Measurements from ENCODE around the gene GLCE.
A peak's percentile ranks its signal among the peaks of the same experiment; 100 is the strongest.

Gene GLCE

GRCh38 chr15:69160141-69160993 is at the start of gene GLCE:
Gene GLCE, plus strand, starts transcription at chr15:69160635. Its CDS starts 95,172 bp downstream, at chr15:69255807.
- Mint-ChIP-seq H3K36me3 (no peaks in the 10 kb centered on the region), H3K4me3 (peak within 1 kb of the TSS; percentile 92), H3K27me3 (no peaks in the 10 kb centered on the region), H3K9me3 (no peaks in the 10 kb centered on the region), H3K4me1 (peaks cover 13% of the 10 kb centered on the region), H3K27ac (peak within 1 kb of the TSS; percentile 94)
- DNase-seq (ENCODE audit: low spot score in 2 of 2) = peak; percentile 90 to 91
- peak; percentile 89 for ATAC-seq (ENCODE audit: low read depth)

- H3K27me3 Mint-ChIP-seq = peaks cover 19% of the 10 kb centered on the region
- H3K4me3 Mint-ChIP-seq = no peak overlapping the region
- H3K4me1 Mint-ChIP-seq = no peaks in the 10 kb centered on the region
- no peak overlapping the region for H3K27ac Mint-ChIP-seq
- DNase-seq (ENCODE audit: low spot score in 2 of 2) = no peak
- ATAC-seq (ENCODE audit: low read depth) = no peak
- no peaks in the 10 kb centered on the region for H3K36me3 Mint-ChIP-seq
- no peaks in the 10 kb centered on the region for H3K9me3 Mint-ChIP-seq
Measured at GRCh38 chr15:69114331-69114928, 46.0 kb upstream of the GLCE start.

- Mint-ChIP-seq H3K36me3 (no peaks in the 10 kb centered on the region), H3K9me3 (no peaks in the 10 kb centered on the region), H3K4me1 (no peaks in the 10 kb centered on the region), H3K4me3 (no peak overlapping the region), H3K27me3 (peaks cover 19% of the 10 kb centered on the region), H3K27ac (no peak overlapping the region)
- no peak for DNase-seq (ENCODE audit: low spot score in 2 of 2)
- ATAC-seq (ENCODE audit: low read depth) = no peak
Measured at GRCh38 chr15:69115031-69115430, 45.4 kb upstream of the GLCE start.

- Mint-ChIP-seq H3K4me3 (no peak overlapping the region), H3K27ac (no peak overlapping the region), H3K4me1 (no peaks in the 10 kb centered on the region), H3K9me3 (no peaks in the 10 kb centered on the region), H3K27me3 (peaks cover 17% of the 10 kb centered on the region), H3K36me3 (no peaks in the 10 kb centered on the region)
- ATAC-seq (ENCODE audit: low read depth) = no peak
- no peak for DNase-seq (ENCODE audit: low spot score in 2 of 2)
Measured at GRCh38 chr15:69116391-69116790, 44.0 kb upstream of the GLCE start.

- H3K27me3 Mint-ChIP-seq = peaks cover 22% of the 10 kb centered on the region
- ATAC-seq (ENCODE audit: low read depth) (no peak), DNase-seq (ENCODE audit: low spot score in 2 of 2) (no peak)
- no peaks in the 10 kb centered on the region for H3K9me3 Mint-ChIP-seq
- H3K36me3 Mint-ChIP-seq = no peaks in the 10 kb centered on the region
- H3K4me3 Mint-ChIP-seq = no peak overlapping the region
- H3K27ac Mint-ChIP-seq = no peak overlapping the region
- no peaks in the 10 kb centered on the region for H3K4me1 Mint-ChIP-seq
Measured at GRCh38 chr15:69117431-69117871, 43.0 kb upstream of the GLCE start.

- no peak for ATAC-seq (ENCODE audit: low read depth)
- H3K27me3 Mint-ChIP-seq = peaks cover 22% of the 10 kb centered on the region
- H3K4me3 Mint-ChIP-seq = no peak overlapping the region
Measured at GRCh38 chr15:69118089-69118488, 42.3 kb upstream of the GLCE start.

GRCh38 chr15:69119001-69119400 is 41.4 kb upstream of the GLCE start:
- no peaks in the 10 kb centered on the region for H3K4me1 Mint-ChIP-seq
- ATAC-seq (ENCODE audit: low read depth) (no peak), DNase-seq (ENCODE audit: low spot score in 2 of 2) (no peak)
- H3K27me3 Mint-ChIP-seq = peaks cover 16% of the 10 kb centered on the region
- no peaks in the 10 kb centered on the region for H3K36me3 Mint-ChIP-seq
- H3K27ac Mint-ChIP-seq = no peak overlapping the region
- no peaks in the 10 kb centered on the region for H3K9me3 Mint-ChIP-seq
- no peak overlapping the region for H3K4me3 Mint-ChIP-seq

More at GRCh38 chr15:69118089-69118488, 42.3 kb upstream of the GLCE start:
- H3K36me3 Mint-ChIP-seq = no peaks in the 10 kb centered on the region
- H3K9me3 Mint-ChIP-seq = no peaks in the 10 kb centered on the region
- no peaks in the 10 kb centered on the region for H3K4me1 Mint-ChIP-seq
- DNase-seq (ENCODE audit: low spot score in 2 of 2) = no peak
- H3K27ac Mint-ChIP-seq = no peak overlapping the region

GRCh38 chr15:69119683-69120395 is 40.6 kb upstream of the GLCE start:
- DNase-seq (ENCODE audit: low spot score in 2 of 2) = no peak
- Mint-ChIP-seq H3K27me3 (peaks cover 13% of the 10 kb centered on the region), H3K4me1 (no peaks in the 10 kb centered on the region), H3K4me3 (no peak overlapping the region), H3K36me3 (no peaks in the 10 kb centered on the region), H3K27ac (no peak overlapping the region), H3K9me3 (no peaks in the 10 kb centered on the region)
- ATAC-seq (ENCODE audit: low read depth) = no peak

- no peaks in the 10 kb centered on the region for H3K9me3 Mint-ChIP-seq
- DNase-seq (ENCODE audit: low spot score in 2 of 2) (no peak), ATAC-seq (ENCODE audit: low read depth) (no peak)
- H3K36me3 Mint-ChIP-seq = no peaks in the 10 kb centered on the region
- no peaks in the 10 kb centered on the region for H3K4me1 Mint-ChIP-seq
- H3K27ac Mint-ChIP-seq = no peak overlapping the region
- no peak overlapping the region for H3K4me3 Mint-ChIP-seq
- peaks cover 9% of the 10 kb centered on the region for H3K27me3 Mint-ChIP-seq
Measured at GRCh38 chr15:69120732-69121131, 39.7 kb upstream of the GLCE start.

GRCh38 chr15:69121198-69121828 is 39.1 kb upstream of the GLCE start:
- Mint-ChIP-seq H3K4me1 (no peaks in the 10 kb centered on the region), H3K36me3 (no peaks in the 10 kb centered on the region), H3K27ac (no peak overlapping the region), H3K27me3 (peaks cover 8% of the 10 kb centered on the region), H3K9me3 (no peaks in the 10 kb centered on the region), H3K4me3 (no peak overlapping the region)
- ATAC-seq (ENCODE audit: low read depth) = no peak
- no peak for DNase-seq (ENCODE audit: low spot score in 2 of 2)

- Mint-ChIP-seq H3K4me3 (no peak overlapping the region), H3K9me3 (no peaks in the 10 kb centered on the region), H3K36me3 (no peaks in the 10 kb centered on the region), H3K4me1 (no peaks in the 10 kb centered on the region), H3K27ac (no peak overlapping the region), H3K27me3 (peaks cover 6% of the 10 kb centered on the region)
- ATAC-seq (ENCODE audit: low read depth) (no peak), DNase-seq (ENCODE audit: low spot score in 2 of 2) (no peak)
Measured at GRCh38 chr15:69125236-69125635, 35.2 kb upstream of the GLCE start.

GRCh38 chr15:69126054-69126469 is 34.4 kb upstream of the GLCE start:
- H3K36me3 Mint-ChIP-seq = no peaks in the 10 kb centered on the region
- H3K27me3 Mint-ChIP-seq = peaks cover 6% of the 10 kb centered on the region
- H3K9me3 Mint-ChIP-seq = no peaks in the 10 kb centered on the region
- DNase-seq (ENCODE audit: low spot score in 2 of 2) = no peak
- no peak overlapping the region for H3K4me3 Mint-ChIP-seq
- H3K4me1 Mint-ChIP-seq = no peaks in the 10 kb centered on the region
- no peak overlapping the region for H3K27ac Mint-ChIP-seq
- ATAC-seq (ENCODE audit: low read depth) = no peak

GRCh38 chr15:69127306-69127705 is 33.1 kb upstream of the GLCE start:
- peaks cover under 1% of the 10 kb centered on the region for H3K27me3 Mint-ChIP-seq
- DNase-seq (ENCODE audit: low spot score in 2 of 2) (no peak), ATAC-seq (ENCODE audit: low read depth) (no peak)
- H3K9me3 Mint-ChIP-seq = no peaks in the 10 kb centered on the region
- peaks cover 5% of the 10 kb centered on the region for H3K4me1 Mint-ChIP-seq
- no peak overlapping the region for H3K27ac Mint-ChIP-seq
- no peaks in the 10 kb centered on the region for H3K36me3 Mint-ChIP-seq
- H3K4me3 Mint-ChIP-seq = no peak overlapping the region

Measured in memory B cell (primary cell).